ENCODE data around the gene PDE4C. TPM values are rescaled to one million over a fixed set of nuclear protein-coding genes. Genes with fewer than 3 reads are reported as not detected.
"Not testable (repeated sequence)": the region's sequence is repeated elsewhere in the genome, so short reads cannot be mapped to it uniquely, and the experiment has no call there.

Gene PDE4C
- total RNA-seq, 4 donors from 2014 or later: 1.7 to 3.3 TPM; not detected in 2

DNA sequence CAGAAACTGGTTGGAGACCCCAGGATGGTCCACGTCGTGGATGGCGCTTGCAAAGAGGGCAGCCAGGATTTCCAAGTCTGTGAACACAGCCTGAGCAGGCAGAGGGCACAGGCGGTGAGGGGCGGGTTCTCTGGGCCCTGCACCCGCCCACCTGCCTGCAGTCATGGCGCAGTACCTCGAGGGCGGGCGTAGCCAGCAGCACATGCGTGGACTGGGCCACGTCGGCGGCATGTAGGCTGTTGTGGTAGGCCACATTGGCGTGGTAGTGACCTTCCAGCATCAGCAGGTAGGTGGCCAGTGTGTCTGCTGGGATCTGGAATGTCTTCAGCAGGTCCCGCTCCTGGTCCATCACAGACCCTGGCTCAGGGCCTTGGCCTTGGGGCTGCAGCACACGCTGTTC lies 8.1 kb downstream of the PDE4C start:
- Histone ChIP-seq H3K27ac (no peak overlapping the region), H3K27me3 (no peaks in the 10 kb centered on the region), H3K4me3 (no peak overlapping the region), H3K36me3 (no peaks in the 10 kb centered on the region), H3K9me3 (no peaks in the 10 kb centered on the region), H3K4me1 (no peaks in the 10 kb centered on the region)
- DNase-seq: no peak
- TF ChIP-seq, protein P1, sequence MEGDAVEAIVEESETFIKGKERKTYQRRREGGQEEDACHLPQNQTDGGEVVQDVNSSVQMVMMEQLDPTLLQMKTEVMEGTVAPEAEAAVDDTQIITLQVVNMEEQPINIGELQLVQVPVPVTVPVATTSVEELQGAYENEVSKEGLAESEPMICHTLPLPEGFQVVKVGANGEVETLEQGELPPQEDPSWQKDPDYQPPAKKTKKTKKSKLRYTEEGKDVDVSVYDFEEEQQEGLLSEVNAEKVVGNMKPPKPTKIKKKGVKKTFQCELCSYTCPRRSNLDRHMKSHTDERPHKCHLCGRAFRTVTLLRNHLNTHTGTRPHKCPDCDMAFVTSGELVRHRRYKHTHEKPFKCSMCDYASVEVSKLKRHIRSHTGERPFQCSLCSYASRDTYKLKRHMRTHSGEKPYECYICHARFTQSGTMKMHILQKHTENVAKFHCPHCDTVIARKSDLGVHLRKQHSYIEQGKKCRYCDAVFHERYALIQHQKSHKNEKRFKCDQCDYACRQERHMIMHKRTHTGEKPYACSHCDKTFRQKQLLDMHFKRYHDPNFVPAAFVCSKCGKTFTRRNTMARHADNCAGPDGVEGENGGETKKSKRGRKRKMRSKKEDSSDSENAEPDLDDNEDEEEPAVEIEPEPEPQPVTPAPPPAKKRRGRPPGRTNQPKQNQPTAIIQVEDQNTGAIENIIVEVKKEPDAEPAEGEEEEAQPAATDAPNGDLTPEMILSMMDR (IDR thresholded peaks at IDR 0.05): no peak
- TF ChIP-seq POLR2A (IDR thresholded peaks at IDR 0.05): no peak
- intact Hi-C loops (cut with DNase I; ENCODE audit: low total_unique reads): no loop called here

DNA sequence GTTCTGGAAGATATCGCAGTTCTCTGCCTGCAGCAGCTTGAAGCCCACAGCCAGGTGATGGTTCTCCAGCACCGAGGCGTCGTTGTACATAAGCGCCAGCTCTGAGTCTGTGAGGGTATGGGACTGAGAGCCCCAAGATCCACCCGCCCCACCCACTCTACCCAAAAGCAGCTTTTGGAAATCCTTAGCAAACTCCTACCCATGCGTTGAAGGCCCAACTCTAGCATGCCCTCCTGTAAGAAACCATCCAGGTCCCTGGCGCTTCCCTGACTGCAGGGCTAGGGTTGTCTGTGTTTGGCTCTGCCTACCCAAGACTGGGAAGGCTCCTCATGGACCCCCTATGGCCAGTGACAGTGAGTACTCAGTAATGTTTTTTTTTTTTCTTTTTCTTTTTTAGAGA lies 9.4 kb downstream of the PDE4C start:
- Histone ChIP-seq H3K9me3 (no peaks in the 10 kb centered on the region), H3K27me3 (no peaks in the 10 kb centered on the region), H3K36me3 (no peaks in the 10 kb centered on the region), H3K4me1 (no peaks in the 10 kb centered on the region), H3K4me3 (no peak overlapping the region), H3K27ac (no peak overlapping the region)
- TF ChIP-seq POLR2A (IDR thresholded peaks at IDR 0.05): no peak
- TF ChIP-seq, protein P1 (IDR thresholded peaks at IDR 0.05): no peak
- intact Hi-C loops (cut with DNase I; ENCODE audit: low total_unique reads): no loop called here
- no peak for DNase-seq

DNA sequence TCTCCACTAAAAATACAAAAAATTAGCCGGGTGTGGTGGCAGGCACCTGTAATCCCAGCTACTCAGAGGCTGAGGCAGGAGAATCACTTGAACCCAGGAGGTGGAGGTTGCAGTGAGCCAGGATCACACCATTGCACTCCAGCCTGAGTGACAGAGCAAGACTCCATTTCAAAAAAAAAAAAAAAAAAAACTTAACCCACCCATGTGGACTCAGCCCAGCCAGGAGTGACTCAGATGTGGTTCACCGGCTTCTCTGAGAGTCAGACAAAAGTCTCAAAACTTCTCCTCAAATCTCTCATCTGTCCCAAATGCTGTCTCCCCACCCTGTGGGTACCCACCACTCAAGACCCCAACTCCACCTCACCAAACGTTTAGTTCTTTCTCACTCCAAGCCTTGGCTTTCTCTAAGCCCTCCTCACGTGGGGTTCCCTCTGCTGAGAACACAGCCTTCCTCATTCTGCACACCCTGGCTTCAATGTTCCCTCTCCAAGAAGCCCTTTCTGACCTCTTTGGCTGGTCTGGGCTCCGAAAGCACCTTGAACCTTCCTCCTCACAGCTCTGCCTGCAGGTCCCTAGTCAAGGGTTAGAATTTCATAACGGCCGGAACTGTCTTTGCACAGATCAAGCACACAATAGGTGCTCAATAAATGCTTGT lies 11.3 kb downstream of the PDE4C start:
- H3K36me3 ChIP-seq: no peaks in the 10 kb centered on the region
- intact Hi-C loops (cut with DNase I; ENCODE audit: low total_unique reads): no loop called here
- no peak for DNase-seq
- no peak overlapping the region for H3K27ac ChIP-seq
- H3K4me1 ChIP-seq: no peaks in the 10 kb centered on the region
- H3K27me3 ChIP-seq: no peaks in the 10 kb centered on the region
- no peak overlapping the region for H3K4me3 ChIP-seq
- H3K9me3 ChIP-seq: no peaks in the 10 kb centered on the region
- TF ChIP-seq, protein P1 (IDR thresholded peaks at IDR 0.05): no peak
- no peak for TF ChIP-seq POLR2A (IDR thresholded peaks at IDR 0.05)

DNA sequence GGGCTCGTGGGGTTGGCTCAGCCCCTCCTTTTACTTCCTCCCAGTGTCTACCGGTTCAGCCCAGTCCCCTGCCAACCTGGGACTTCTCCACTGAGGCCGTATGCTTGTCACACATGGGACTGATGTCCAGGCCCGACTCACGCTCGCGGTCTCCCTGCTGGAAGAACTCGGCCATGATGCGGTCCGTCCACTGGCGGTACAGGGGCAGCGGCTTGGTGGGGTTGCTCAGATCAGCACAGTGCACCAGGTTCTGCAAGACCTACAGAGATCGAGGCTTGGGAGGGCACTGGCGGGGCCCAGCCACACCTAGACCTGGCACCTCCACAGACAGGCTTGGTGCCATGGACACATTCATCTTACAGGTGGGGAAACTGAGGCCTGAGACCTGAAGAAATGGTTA lies 14.6 kb downstream of the PDE4C start:
- Histone ChIP-seq H3K9me3 (no peaks in the 10 kb centered on the region), H3K36me3 (no peaks in the 10 kb centered on the region), H3K27me3 (no peaks in the 10 kb centered on the region), H3K4me1 (no peaks in the 10 kb centered on the region), H3K4me3 (no peak overlapping the region), H3K27ac (no peak overlapping the region)
- DNase-seq: no peak
- no peak for TF ChIP-seq POLR2A (IDR thresholded peaks at IDR 0.05)
- intact Hi-C loops (cut with DNase I; ENCODE audit: low total_unique reads): no loop called here

DNA sequence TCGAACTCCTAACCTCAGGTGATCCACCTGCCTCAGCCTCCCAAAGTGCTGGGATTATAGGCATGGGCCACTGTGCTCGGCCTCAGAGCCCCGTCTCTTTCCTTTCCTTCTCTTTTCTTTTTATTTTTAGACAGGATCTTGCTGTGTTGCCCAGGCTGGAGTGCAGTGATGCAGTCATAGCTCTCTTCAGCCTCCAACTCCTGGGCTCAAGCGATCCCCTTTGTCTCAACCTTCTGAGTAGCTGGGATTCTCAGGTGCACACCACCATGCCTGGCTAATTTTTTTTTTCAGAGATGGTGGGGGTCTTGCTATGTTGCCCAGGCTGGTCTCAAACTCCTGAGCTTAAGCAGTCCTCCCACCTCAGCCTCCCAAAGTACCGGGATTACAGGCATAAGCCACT lies 16.3 kb downstream of the PDE4C start:
- H3K36me3 ChIP-seq; H3K4me3 ChIP-seq; H3K27ac ChIP-seq; DNase-seq; H3K4me1 ChIP-seq; H3K27me3 ChIP-seq; intact Hi-C loops (cut with DNase I; ENCODE audit: low total_unique reads); H3K9me3 ChIP-seq: not testable (repeated sequence)

DNA sequence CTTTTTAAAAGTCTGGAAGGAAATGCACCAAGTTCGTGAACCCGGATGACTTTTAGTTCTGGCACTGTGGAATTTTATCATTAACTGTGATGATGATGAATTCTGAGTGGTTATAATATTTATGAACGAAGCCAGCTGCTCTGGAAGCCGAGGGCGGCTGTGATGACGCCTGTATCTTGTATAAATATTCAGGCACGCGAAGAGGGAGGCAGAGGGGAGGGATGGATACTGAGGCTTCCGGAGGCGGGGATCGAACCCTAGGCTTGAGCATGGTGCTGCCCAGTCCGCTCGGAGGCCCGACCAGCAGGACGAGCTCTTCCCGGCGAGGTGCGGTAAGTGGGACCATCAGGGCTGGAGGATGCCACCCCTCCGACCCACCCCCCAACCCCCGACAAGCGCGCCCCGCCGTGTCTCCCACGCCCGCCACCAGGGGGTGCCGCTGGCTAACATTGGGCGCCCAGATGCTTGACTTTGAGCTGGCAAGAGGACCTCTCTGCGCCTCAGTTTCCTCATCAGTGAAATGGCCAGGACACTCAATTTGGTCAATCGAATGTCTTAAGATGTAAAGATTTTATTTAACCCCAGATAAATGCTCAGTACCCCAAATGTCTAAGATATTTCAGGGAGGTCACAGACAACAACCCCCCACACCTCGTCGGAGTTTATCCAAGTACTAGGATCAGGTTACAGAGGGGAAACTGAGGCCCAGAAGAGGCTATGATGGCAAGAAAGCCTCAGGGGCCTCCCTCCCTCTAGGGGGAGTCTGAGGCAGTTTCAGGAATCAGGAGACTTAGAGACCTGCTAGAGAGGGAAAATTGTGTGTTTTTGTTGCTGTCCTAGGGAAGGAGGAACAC lies 17.9 kb downstream of the PDE4C start:
- no peaks in the 10 kb centered on the region for H3K36me3 ChIP-seq
- no peaks in the 10 kb centered on the region for H3K9me3 ChIP-seq
- no peak for TF ChIP-seq POLR2A (IDR thresholded peaks at IDR 0.05)
- TF ChIP-seq, protein P1 (IDR thresholded peaks at IDR 0.05): peak; percentile 31 to 70 (median 50)
- H3K27ac ChIP-seq: peak overlapping the region in 1 of 2 donors; percentile 35
- no peaks in the 10 kb centered on the region for H3K27me3 ChIP-seq
- intact Hi-C loops (cut with DNase I; ENCODE audit: low total_unique reads): no loop called here
- H3K4me1 ChIP-seq: no peaks in the 10 kb centered on the region
- DNase-seq: peak; percentile 37 to 40
- no peak overlapping the region for H3K4me3 ChIP-seq

Data from uterus (tissue), 4 donors.